Left forelimb (tissue), 1 donor: ENCODE results near the gene AKAP13.
"Not testable (repeated sequence)": the region's sequence is repeated elsewhere in the genome, so short reads cannot be mapped to it uniquely, and the experiment has no call there.

Experiments used
- DNase-seq: peaks from one replicate; pipeline ENCODE4 v3.0.0-alpha.2; 2018; ENCODE audit warnings: low spot score

AKAP13 gene

GRCh38 chr15:85500729-85501128 lies 120.3 kb downstream of the AKAP13 start:
- DNase-seq, result no peak

DNA sequence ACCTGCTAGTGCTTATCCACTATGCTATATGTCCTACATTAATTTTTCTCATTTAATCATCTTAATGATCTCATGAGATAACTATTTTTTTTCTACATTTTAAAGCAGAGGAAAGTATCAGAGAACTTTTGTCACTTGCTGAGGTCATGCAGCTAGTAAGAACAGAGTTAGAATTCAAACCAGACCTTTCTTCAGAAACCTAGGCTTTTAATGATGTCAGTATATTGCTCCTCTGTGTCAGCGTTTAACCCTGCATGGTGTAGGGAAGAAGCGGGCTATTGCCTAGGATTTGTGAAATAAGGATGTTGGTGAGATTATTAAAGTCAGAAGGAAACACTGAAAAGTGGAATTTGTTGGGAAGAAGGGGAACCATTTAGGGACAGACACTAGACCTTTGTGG lies 121.2 kb downstream of the AKAP13 start:
- DNase-seq, result no peak

GRCh38 chr15:85503151-85503799 lies 122.9 kb downstream of the AKAP13 start:
- no peak for DNase-seq

- DNase-seq, result no peak
Measured at GRCh38 chr15:85504749-85505676, 124.6 kb downstream of the AKAP13 start.

GRCh38 chr15:85507114-85507513 lies 126.7 kb downstream of the AKAP13 start:
- DNase-seq, result no peak

GRCh38 chr15:85509973-85510372 lies 129.6 kb downstream of the AKAP13 start:
- DNase-seq, result no peak

GRCh38 chr15:85514413-85514812 lies 134.0 kb downstream of the AKAP13 start:
- no peak for DNase-seq

- no peak for DNase-seq
Measured at GRCh38 chr15:85515212-85515611, 134.8 kb downstream of the AKAP13 start.

DNA sequence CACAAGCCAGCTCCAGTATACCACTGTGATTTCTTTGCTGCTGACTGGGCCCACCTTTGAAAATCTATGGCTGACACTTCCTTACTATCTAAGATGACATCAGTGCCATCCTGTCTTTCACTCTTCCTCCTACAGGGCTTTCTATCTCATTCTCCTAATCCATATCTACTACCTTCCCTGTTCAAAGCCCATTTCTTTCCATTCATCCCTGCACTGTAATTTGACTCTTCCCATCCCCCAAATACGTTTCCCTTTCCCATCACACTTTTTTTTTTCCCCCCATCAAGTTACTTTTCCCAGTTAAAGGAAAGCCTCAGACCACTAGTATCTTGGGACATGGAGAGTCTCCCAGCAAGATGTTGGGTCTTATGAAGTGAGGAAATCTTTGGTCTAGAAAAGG lies 136.7 kb downstream of the AKAP13 start:
- DNase-seq, result no peak

- no peak for DNase-seq
Measured at GRCh38 chr15:85518979-85519761, 138.8 kb downstream of the AKAP13 start.

DNA sequence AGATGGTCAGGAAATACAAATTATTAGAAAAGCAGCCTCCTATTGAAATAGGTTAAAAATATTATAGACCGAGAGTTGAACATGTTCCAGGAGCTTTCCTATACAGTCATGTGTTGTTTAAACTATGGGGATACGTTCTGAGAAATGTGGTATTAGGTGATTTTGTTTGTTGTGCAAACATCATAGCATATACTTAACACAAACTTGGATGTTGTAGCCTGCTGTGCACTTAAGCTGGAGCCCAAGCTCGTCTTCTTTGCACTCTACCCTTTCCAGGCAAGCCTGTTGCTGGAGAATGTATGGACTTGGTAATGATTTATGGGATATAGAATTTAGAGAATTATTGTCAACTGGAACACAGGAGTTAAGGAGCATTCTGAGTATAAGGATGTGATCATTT lies 140.2 kb downstream of the AKAP13 start:
- no peak for DNase-seq

- DNase-seq, result no peak
Measured at GRCh38 chr15:85523530-85523929, 143.1 kb downstream of the AKAP13 start.

DNA sequence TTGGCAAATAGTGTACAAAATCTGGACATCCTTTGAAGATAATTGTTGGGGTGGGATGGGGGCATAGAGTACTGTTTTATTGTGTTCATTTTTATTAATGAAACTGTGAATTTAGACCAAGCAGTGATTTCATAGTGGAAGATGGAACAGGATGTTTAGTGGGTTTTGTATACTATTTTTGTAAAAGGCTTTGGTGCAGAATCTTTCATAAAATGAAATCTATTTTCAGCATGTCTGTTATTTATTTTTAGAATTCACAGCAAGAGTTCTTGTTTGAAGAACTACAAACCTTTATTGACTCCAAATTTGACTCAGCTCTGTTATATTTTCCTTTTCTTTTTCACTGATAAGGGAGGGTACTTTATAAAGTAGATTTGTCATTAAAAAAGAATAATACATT lies 145.4 kb downstream of the AKAP13 start:
- no peak for DNase-seq

DNA sequence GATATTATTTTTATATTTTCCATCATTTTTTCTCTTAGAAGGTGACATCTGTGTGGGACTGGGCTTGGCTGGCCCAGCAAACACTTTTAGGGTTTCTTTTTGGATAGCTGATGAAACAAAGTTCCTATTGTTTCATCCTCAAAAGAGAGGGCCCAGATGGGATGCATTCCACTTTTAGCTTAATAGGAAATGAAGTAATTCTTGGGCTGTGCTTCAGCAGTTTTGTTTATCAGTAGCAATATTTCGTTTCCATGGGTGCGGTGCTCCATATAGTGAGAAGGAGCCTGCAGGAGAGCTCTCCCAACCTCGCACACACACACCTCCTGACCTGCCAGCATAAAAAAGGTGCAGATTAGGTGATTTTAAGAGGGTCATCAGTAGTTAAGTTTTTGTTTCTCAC lies 147.5 kb downstream of the AKAP13 start:
- no peak for DNase-seq

GRCh38 chr15:85530079-85530478 lies 149.7 kb downstream of the AKAP13 start:
- DNase-seq, result no peak

GRCh38 chr15:85531083-85531482 lies 150.7 kb downstream of the AKAP13 start:
- DNase-seq, result no peak

GRCh38 chr15:85532689-85533088 lies 152.3 kb downstream of the AKAP13 start:
- no peak for DNase-seq

DNA sequence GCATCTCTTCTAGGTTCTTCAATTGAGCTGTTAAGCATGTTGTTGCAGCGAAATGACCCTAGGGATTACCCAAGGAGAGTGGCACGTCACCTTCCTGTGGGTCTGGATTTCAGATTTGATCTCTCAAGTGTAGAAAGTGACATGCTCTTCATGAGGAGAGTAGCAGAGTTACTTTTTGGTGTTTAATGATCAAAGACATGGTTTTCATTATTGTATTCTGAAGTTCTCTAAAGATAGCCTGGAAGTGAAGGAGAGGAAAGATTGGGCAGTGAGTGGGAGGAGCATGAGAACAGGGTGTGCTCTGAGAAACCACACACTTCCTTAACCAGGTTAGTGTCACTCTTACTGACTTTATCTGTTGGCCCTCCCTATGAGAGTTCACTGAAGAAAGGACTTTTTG lies 153.6 kb downstream of the AKAP13 start:
- no peak for DNase-seq

DNA sequence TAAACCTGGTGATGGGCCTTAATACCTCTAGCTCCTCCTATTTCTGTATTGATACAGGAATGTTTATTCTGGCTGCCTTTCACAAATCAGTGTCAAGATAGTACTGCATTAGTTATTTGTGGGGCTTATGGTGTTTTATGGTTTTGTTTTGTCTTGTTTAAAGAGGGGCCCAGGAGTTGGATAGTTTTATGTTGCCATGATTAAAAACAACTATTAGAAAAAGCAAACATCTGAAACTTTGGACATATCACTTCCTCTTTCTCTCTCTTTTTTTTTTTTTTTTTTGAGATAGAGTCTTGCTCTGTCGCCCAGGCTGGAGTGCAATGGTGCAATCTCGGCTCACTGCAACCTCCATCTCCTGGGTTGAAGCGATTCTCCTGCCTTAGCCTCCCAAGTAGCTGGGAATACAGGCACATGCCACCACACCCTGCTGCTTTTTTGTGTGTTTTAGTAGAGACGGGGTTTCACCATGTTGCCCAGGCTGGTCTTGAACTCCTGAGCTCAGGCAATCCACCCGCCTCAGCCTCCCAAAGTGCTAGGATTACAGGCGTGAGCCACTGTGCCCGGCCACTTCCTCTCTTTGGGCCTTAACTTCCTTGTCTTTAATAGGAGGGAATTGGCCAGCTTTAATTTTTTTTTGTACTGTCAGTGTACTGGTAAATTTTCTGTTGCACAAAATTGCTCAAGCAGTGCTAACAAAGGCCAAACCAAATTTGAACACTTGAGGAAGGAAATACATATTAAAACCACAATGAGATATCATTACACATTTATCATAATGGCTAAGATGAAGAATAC lies 155.3 kb downstream of the AKAP13 start:
- not testable (repeated sequence) for DNase-seq

GRCh38 chr15:85536341-85536740 lies 155.9 kb downstream of the AKAP13 start:
- DNase-seq, result no peak

GRCh38 chr15:85539491-85539890 lies 159.1 kb downstream of the AKAP13 start:
- no peak for DNase-seq
